HG02678 (cell line): ENCODE results near the gene GLYATL2.

ENCODE experiments used
- ATAC-seq: cut with Tn5 transposase; IDR thresholded peaks from one replicate; pipeline ENCODE4 v1.9.1; 2021; ENCODE audit warnings: mild to moderate bottlenecking, moderate library complexity; ENCODE audit not compliant: unreplicated experiment

Gene GLYATL2

GRCh38 chr11:58844361-58845005, at the start of gene GLYATL2:
TSS of gene GLYATL2 (minus strand) at chr11:58844704. CDS start at chr11:58839612, 5,092 bp downstream.
- no peak for ATAC-seq

GRCh38 chr11:58893899-58894298, 49.4 kb upstream of the GLYATL2 start:
- no peak for ATAC-seq

GRCh38 chr11:58888579-58888978, 44.1 kb upstream of the GLYATL2 start:
- no peak for ATAC-seq

- ATAC-seq: no peak
Observed at GRCh38 chr11:58887452-58887851, 42.9 kb upstream of the GLYATL2 start.

GRCh38 chr11:58880625-58881024, 36.1 kb upstream of the GLYATL2 start:
- no peak for ATAC-seq

GRCh38 chr11:58880166-58880565, 35.7 kb upstream of the GLYATL2 start:
- no peak for ATAC-seq

GRCh38 chr11:58867556-58867955, 23.1 kb upstream of the GLYATL2 start:
- ATAC-seq: no peak

- no peak for ATAC-seq
Observed at GRCh38 chr11:58866788-58867187, 22.3 kb upstream of the GLYATL2 start.

- no peak for ATAC-seq
Observed at GRCh38 chr11:58864335-58864734, 19.8 kb upstream of the GLYATL2 start.

- no peak for ATAC-seq
Observed at GRCh38 chr11:58863697-58864096, 19.2 kb upstream of the GLYATL2 start.

GRCh38 chr11:58861533-58861932, 17.0 kb upstream of the GLYATL2 start:
- no peak for ATAC-seq

GRCh38 chr11:58856806-58857205, 12.3 kb upstream of the GLYATL2 start:
- no peak for ATAC-seq

GRCh38 chr11:58845386-58845785, 882 bp upstream of the GLYATL2 start:
- no peak for ATAC-seq

GRCh38 chr11:58837707-58838388, 6.7 kb downstream of the GLYATL2 start:
- no peak for ATAC-seq

GRCh38 chr11:58832056-58832645, 12.4 kb downstream of the GLYATL2 start:
- ATAC-seq: no peak

- no peak for ATAC-seq
Observed at GRCh38 chr11:58830673-58831301, 13.7 kb downstream of the GLYATL2 start.

- no peak for ATAC-seq
Observed at GRCh38 chr11:58829786-58830185, 14.7 kb downstream of the GLYATL2 start.

GRCh38 chr11:58813693-58814092, 30.8 kb downstream of the GLYATL2 start:
- no peak for ATAC-seq

- ATAC-seq: no peak
Observed at GRCh38 chr11:58811499-58811898, 33.0 kb downstream of the GLYATL2 start.

GRCh38 chr11:58807343-58807742, 37.2 kb downstream of the GLYATL2 start:
- ATAC-seq: no peak

- ATAC-seq: no peak
Observed at GRCh38 chr11:58805065-58805464, 39.4 kb downstream of the GLYATL2 start.
